GM12873 (cell line): Measurements from ENCODE around the gene CTU1.

ENCODE experiments used
- CTCF ChIP-seq: IDR thresholded peaks from 2 replicates; pipeline ENCODE4 v1.5.1; 2012; ENCODE audit warnings: low read depth, mild to moderate bottlenecking, moderate library complexity, low read length, control low read depth; ENCODE audit not compliant: insufficient read depth; ENCODE audit errors: missing control alignments

Gene CTU1

GRCh38 chr19:51138549-51138979 lies 30.4 kb upstream of the CTU1 start:
- no peak for TF ChIP-seq CTCF

- TF ChIP-seq CTCF = no peak
Measured at GRCh38 chr19:51137792-51138425, 29.7 kb upstream of the CTU1 start.

- no peak for TF ChIP-seq CTCF
Measured at GRCh38 chr19:51136851-51137551, 28.8 kb upstream of the CTU1 start.

- TF ChIP-seq CTCF = no peak
Measured at GRCh38 chr19:51135986-51136762, 28.0 kb upstream of the CTU1 start.

- no peak for TF ChIP-seq CTCF
Measured at GRCh38 chr19:51135004-51135403, 26.8 kb upstream of the CTU1 start.

GRCh38 chr19:51131780-51132680 lies 23.8 kb upstream of the CTU1 start:
- peak; percentile 22 for TF ChIP-seq CTCF

- no peak for TF ChIP-seq CTCF
Measured at GRCh38 chr19:51129716-51130115, 21.5 kb upstream of the CTU1 start.
